K562 (cell line): ENCODE results near the gene SLC2A4. TPM values are rescaled to one million over a fixed set of nuclear protein-coding genes. Genes with fewer than 3 reads are reported as not detected.

Source experiments
- CBX3 ChIP-seq, 2 experiments: IDR thresholded peaks; 1 replicate in 1 of 2; 2 replicates in 1 of 2; pipeline ENCODE4 v1.6.1; 2012; ENCODE audit warnings: inconsistent platforms in 2 of 2, low read length in 2 of 2, borderline replicate concordance in 1 of 2, control low read depth in 1 of 2
- CREM ChIP-seq: IDR thresholded peaks from 2 replicates; pipeline ENCODE4 v1.6.1; 2014; ENCODE audit warnings: antibody characterized with exemption, low read depth
- EP300 ChIP-seq: IDR thresholded peaks from 2 replicates; pipeline ENCODE4 v1.6.1; 2012; ENCODE audit warnings: low read length, improper control_type of control experiment
- TEAD1 ChIP-seq, 2 experiments: fragments of 450-650 bp in 1 of 2; sonication (generic) in 1 of 2; formaldehyde crosslinking; IDR thresholded peaks; 2 replicates each; pipeline versions ENCODE4 v1.4.0 to v1.8.0; 2020 to 2022; ENCODE audit warnings: mild to moderate bottlenecking in 2 of 2, missing genetic modification reagents in 1 of 2
- TRIM28 ChIP-seq: fragments of 450-650 bp; IDR thresholded peaks from 2 replicates; pipeline ENCODE4 v1.6.1; 2017
- polyA plus RNA-seq, 8 experiments: library from polyadenylated mRNA; depleted of rRNA in 4 of 8; stranded (reverse) in 5 of 8; unstranded in 3 of 8; fragments of >200 nt; fragmentation: Nextera tagmentation in 2 of 8; fragmentation: Illumina TruSeq in 1 of 8; extraction: Ambion mirVana in 2 of 8; extraction: Trizol in 1 of 8; gene quantifications; 2 replicates each; pipeline versions ENCODE4 v1.2.1 to v1.2.3, GENCODE V29; 2011 to 2014; ENCODE audit warnings: inconsistent platforms in 1 of 8, missing spikeins in 1 of 8
- total RNA-seq, 7 experiments: library from RNA; depleted of rRNA in 6 of 7; stranded (reverse); fragments of >200 nt in 6 of 7; fragmentation: Illumina TruSeq in 2 of 7; extraction: Trizol in 2 of 7; gene quantifications; 2 replicates each; pipeline versions ENCODE4 v1.2.1 to v1.2.3, GENCODE V29; 2011 to 2021; ENCODE audit warnings: low replicate concordance in 1 of 7
- TF ChIP-seq, protein P1 (sequence below), 2 experiments: fragments of 450-650 bp in 1 of 2; sonication (generic) in 1 of 2; formaldehyde crosslinking in 1 of 2; IDR thresholded peaks; 2 replicates each; pipeline versions ENCODE4 v1.7.1 to v1.9.0; 2016 to 2022; ENCODE audit warnings: inconsistent platforms in 1 of 2, mild to moderate bottlenecking in 1 of 2, missing genetic modification reagents in 1 of 2
- TF ChIP-seq, protein P2 (sequence below), 2 experiments: fragments of 450-650 bp in 1 of 2; IDR thresholded peaks; 2 replicates each; pipeline ENCODE4 v1.6.1; 2011 to 2017; ENCODE audit warnings: low read depth in 2 of 2, antibody characterized with exemption in 1 of 2, borderline replicate concordance in 1 of 2, low read length in 1 of 2, mild to moderate bottlenecking in 1 of 2, mixed read lengths in 1 of 2; ENCODE audit not compliant: control insufficient read depth in 1 of 2
- TF ChIP-seq, protein P3 (sequence below): sonication (generic); formaldehyde crosslinking; IDR thresholded peaks from 2 replicates; pipeline ENCODE4 v1.8.1; 2023; ENCODE audit warnings: mild to moderate bottlenecking, missing genetic modification reagents
- TF ChIP-seq, protein P4 (sequence below), 2 experiments: fragments of 450-650 bp in 1 of 2; sonication (generic) in 1 of 2; formaldehyde crosslinking in 1 of 2; IDR thresholded peaks in 1 of 2; conservative IDR thresholded peaks in 1 of 2; 2 replicates each; pipeline versions ENCODE4 v1.6.1 to v1.8.1; 2016 to 2023; ENCODE audit warnings: mild to moderate bottlenecking in 2 of 2, moderate library complexity in 2 of 2, inconsistent platforms in 1 of 2, missing genetic modification reagents in 1 of 2

SLC2A4 gene
- total and polyA plus RNA-seq, 9 of the 15 experiments (the other 6 are each of a cell fraction or from before 2014, with no cell fraction given) = 0.74 to 3.5 (median 1.6) TPM

DNA sequence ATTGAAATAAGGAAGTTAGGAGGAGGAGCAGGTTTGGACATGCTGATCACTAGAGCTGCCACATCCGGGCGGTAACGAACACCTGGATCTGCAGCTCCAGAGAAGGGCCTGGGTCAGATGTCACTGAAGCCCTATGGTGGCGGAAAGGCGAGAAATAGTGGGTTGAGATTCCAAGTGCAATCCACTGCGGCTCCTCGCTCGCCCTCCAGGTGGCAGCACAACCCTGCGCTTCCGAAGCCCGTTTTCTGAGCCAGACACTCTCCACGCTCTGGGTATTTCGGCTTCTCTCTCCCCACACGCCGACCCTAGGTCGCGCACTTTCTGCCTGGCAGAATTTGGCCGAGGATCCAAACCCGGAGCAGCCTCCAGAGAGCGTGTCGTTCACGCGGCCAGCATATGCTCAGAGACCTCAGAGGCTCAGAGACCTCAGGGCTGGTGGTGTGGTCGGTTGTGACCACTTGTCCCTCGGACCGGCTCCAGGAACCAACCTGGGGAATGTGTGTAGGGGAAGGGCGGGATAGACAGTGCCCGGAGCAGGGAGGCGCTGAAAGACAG is 922 bp upstream of the SLC2A4 start (continued):
- TF ChIP-seq, protein P1, sequence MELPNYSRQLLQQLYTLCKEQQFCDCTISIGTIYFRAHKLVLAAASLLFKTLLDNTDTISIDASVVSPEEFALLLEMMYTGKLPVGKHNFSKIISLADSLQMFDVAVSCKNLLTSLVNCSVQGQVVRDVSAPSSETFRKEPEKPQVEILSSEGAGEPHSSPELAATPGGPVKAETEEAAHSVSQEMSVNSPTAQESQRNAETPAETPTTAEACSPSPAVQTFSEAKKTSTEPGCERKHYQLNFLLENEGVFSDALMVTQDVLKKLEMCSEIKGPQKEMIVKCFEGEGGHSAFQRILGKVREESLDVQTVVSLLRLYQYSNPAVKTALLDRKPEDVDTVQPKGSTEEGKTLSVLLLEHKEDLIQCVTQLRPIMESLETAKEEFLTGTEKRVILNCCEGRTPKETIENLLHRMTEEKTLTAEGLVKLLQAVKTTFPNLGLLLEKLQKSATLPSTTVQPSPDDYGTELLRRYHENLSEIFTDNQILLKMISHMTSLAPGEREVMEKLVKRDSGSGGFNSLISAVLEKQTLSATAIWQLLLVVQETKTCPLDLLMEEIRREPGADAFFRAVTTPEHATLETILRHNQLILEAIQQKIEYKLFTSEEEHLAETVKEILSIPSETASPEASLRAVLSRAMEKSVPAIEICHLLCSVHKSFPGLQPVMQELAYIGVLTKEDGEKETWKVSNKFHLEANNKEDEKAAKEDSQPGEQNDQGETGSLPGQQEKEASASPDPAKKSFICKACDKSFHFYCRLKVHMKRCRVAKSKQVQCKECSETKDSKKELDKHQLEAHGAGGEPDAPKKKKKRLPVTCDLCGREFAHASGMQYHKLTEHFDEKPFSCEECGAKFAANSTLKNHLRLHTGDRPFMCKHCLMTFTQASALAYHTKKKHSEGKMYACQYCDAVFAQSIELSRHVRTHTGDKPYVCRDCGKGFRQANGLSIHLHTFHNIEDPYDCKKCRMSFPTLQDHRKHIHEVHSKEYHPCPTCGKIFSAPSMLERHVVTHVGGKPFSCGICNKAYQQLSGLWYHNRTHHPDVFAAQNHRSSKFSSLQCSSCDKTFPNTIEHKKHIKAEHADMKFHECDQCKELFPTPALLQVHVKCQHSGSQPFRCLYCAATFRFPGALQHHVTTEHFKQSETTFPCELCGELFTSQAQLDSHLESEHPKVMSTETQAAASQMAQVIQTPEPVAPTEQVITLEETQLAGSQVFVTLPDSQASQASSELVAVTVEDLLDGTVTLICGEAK (IDR thresholded peaks at IDR 0.05) = peak; percentile 25; the same call in 1 of the 2 replicates
- TF ChIP-seq, protein P1 (CRISPR knock-in tag; IDR thresholded peaks at IDR 0.05) = peak; percentile 33; the same call in 1 of the 2 replicates
- TF ChIP-seq, protein P2, sequence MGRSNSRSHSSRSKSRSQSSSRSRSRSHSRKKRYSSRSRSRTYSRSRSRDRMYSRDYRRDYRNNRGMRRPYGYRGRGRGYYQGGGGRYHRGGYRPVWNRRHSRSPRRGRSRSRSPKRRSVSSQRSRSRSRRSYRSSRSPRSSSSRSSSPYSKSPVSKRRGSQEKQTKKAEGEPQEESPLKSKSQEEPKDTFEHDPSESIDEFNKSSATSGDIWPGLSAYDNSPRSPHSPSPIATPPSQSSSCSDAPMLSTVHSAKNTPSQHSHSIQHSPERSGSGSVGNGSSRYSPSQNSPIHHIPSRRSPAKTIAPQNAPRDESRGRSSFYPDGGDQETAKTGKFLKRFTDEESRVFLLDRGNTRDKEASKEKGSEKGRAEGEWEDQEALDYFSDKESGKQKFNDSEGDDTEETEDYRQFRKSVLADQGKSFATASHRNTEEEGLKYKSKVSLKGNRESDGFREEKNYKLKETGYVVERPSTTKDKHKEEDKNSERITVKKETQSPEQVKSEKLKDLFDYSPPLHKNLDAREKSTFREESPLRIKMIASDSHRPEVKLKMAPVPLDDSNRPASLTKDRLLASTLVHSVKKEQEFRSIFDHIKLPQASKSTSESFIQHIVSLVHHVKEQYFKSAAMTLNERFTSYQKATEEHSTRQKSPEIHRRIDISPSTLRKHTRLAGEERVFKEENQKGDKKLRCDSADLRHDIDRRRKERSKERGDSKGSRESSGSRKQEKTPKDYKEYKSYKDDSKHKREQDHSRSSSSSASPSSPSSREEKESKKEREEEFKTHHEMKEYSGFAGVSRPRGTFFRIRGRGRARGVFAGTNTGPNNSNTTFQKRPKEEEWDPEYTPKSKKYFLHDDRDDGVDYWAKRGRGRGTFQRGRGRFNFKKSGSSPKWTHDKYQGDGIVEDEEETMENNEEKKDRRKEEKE (IDR thresholded peaks at IDR 0.05; ENCODE audit: borderline replicate concordance in 1 of 2, control insufficient read depth in 1 of 2, low read depth in 2 of 2, low read length in 1 of 2) = 0 out of 4 replicates have a peak, but pooled peaks of 1 of the 2 experiments have one; percentile 50
- 0 out of 2 replicates have a peak, but pooled peaks have one; percentile 21 for TF ChIP-seq TRIM28
- TF ChIP-seq CBX3 (IDR thresholded peaks at IDR 0.05; ENCODE audit: borderline replicate concordance in 1 of 2, low read length in 2 of 2) = peak in 1 of 2 experiments; percentile 82; a peak in 1 of 3 replicates
- TF ChIP-seq, protein P3, sequence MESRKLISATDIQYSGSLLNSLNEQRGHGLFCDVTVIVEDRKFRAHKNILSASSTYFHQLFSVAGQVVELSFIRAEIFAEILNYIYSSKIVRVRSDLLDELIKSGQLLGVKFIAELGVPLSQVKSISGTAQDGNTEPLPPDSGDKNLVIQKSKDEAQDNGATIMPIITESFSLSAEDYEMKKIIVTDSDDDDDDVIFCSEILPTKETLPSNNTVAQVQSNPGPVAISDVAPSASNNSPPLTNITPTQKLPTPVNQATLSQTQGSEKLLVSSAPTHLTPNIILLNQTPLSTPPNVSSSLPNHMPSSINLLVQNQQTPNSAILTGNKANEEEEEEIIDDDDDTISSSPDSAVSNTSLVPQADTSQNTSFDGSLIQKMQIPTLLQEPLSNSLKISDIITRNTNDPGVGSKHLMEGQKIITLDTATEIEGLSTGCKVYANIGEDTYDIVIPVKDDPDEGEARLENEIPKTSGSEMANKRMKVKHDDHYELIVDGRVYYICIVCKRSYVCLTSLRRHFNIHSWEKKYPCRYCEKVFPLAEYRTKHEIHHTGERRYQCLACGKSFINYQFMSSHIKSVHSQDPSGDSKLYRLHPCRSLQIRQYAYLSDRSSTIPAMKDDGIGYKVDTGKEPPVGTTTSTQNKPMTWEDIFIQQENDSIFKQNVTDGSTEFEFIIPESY (CRISPR knock-in tag) = peak; percentile 25; the same call in 1 of the 2 replicates
- no peak for TF ChIP-seq EP300
- TF ChIP-seq CREM = peak; percentile 26
- peak in 1 of 2 experiments; percentile 88; a peak in 1 of 4 replicates for TF ChIP-seq TEAD1 (CRISPR knock-in tag; IDR thresholded peaks at IDR 0.05)
- TF ChIP-seq, protein P4, sequence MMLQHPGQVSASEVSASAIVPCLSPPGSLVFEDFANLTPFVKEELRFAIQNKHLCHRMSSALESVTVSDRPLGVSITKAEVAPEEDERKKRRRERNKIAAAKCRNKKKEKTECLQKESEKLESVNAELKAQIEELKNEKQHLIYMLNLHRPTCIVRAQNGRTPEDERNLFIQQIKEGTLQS (IDR thresholded peaks at IDR 0.05) = no peak
- TF ChIP-seq, protein P4 (CRISPR knock-in tag; conservative IDR thresholded peaks at IDR 0.05) = 0 out of 2 replicates have a peak, but pooled peaks have one; percentile 27
